Peyer's patch (tissue), 4 donors: ENCODE measurements around the gene KLHDC8A.

Source experiments
- CTCF ChIP-seq, 6 experiments: fragments of 450-650 bp in 4 of 6; fragments of 200-600 bp in 2 of 6; sonication (generic) in 1 of 6; IDR thresholded peaks; one replicate each; pipeline ENCODE4 v1.5.1; 2017 to 2019; ENCODE audit warnings: antibody characterized with exemption in 6 of 6, mild to moderate bottlenecking in 3 of 6, moderate library complexity in 1 of 6
- POLR2A ChIP-seq, 2 donors: fragments of 450-650 bp; IDR thresholded peaks; one replicate each; pipeline ENCODE4 v1.5.1; 2017; ENCODE audit warnings: antibody characterized with exemption in 2 of 2, mild to moderate bottlenecking in 2 of 2, moderate library complexity in 2 of 2

DNA sequence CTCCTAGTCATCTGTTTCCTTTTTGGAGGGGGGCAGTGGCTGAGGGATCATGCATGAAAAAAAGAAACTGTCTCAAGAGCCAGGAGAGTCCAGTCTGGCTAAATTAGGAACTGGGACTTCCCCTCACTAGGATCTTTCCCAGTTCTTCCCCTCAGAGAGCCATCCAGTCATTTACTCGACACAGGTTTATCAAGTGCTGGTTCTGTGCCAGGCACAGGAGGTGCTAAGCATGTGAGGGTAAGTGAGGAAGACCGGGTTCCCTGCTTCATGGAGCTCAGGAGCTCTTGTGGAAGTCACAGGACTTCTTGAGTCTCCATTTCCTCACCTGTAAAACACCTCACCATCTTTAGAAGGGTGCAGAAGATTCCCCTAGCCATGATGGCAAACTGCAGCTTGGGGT, 26.6 kb downstream of the KLHDC8A start:
- TF ChIP-seq CTCF (IDR thresholded peaks at IDR 0.05) (no peak), POLR2A (IDR thresholded peaks at IDR 0.05) (no peak)
